ENCODE measurements around the gene RTN4RL1. TPM values are rescaled to one million over a fixed set of nuclear protein-coding genes. Genes with fewer than 3 reads are reported as not detected.

Gene RTN4RL1
- total RNA-seq, 1 experiment from 2014 or later: 0.80 TPM

GRCh38 chr17:2035541-2036488, 10.7 kb upstream of the RTN4RL1 start:
- Histone ChIP-seq H3K36me3 (ENCODE audit: control insufficient read depth, insufficient read depth, low read length) (no peaks in the 10 kb centered on the region), H3K4me3 (ENCODE audit: low read depth in 2 of 2, low read length in 2 of 2) (no peak overlapping the region), H3K4me1 (ENCODE audit: control insufficient read depth, insufficient read depth, low read length) (peaks cover 1% of the 10 kb centered on the region; the same call in 1 of the 2 replicates), H3K27me3 (ENCODE audit: control insufficient read depth, insufficient read depth, low read length) (no peaks in the 10 kb centered on the region), H3K27ac (ENCODE audit: low read length) (no peak overlapping the region), H3K9me3 (ENCODE audit: control insufficient read depth, insufficient read depth, low read depth, low read length) (no peaks in the 10 kb centered on the region)
- DNase-seq (ENCODE audit: low read depth, low spot score): no peak
- intact Hi-C loops (cut with micrococcal nuclease; ENCODE audit: unreplicated experiment) (no loop called here), in situ Hi-C loops (cut with HindIII; ENCODE audit: low pct_unique_long_range_greater_than_20kb, low sequenced_read_pairs) (no loop called here)
- CTCF ChIA-PET: no interaction called here
- BruUV-seq (replicated peaks): no TSS peak
- TF ChIP-seq SIN3A (IDR thresholded peaks at IDR 0.05; ENCODE audit: borderline replicate concordance, insufficient read depth, low read depth, low read length) (no peak), CTCF (IDR thresholded peaks at IDR 0.05) (no peak), REST (IDR thresholded peaks at IDR 0.05; ENCODE audit: insufficient read depth in 1 of 2, low read depth in 2 of 2, low read length in 1 of 2) (no peak), TCF7L2 (IDR thresholded peaks at IDR 0.05; ENCODE audit: low read depth, low read length) (no peak), POLR2AphosphoS5 (IDR thresholded peaks at IDR 0.05; ENCODE audit: low read depth, low read length) (no peak)
- ATAC-seq: no peak
- POLR2A ChIA-PET: interaction anchor here (0.6 kb wide), 1 partner anchor 149 kb away, joined by 3 read pairs; no protein-coding TSS in a partner anchor

DNA sequence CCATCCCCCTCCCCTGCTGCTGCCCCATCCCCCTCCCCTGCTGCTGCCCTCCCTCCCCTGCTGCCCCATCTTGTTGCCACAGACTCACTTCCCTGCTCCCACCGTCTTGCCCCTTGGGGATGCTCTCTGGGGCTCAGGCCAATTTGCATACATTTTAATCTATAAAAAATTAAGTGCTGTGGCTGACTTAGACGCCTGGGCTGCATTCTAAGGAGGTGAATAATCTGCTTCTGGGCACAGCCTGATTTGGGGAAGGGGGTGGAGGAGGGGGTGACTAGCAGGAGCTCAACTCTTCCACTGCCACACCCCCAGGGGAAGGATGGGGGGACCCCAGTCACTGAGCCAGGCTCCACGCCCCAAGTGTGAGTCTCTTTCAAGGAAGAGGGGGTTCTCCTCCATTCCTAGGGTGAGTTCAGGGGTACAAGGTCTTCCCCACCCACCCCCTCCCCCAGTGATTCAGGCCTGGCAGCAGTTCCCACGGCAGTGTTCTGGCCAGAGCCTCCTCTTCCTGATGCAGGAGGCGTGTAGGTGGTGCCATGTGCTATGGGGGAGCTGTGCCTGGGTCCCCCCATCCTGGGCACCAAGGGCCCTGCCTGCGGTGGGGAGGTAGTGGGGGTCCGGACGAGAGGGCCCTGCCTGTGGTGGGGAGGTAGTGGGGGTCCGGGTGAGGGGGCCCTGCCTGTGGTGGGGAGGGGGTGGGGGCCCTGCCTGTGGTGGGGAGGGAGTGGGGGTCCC, 9.8 kb upstream of the RTN4RL1 start:
- intact Hi-C loops (cut with micrococcal nuclease; ENCODE audit: unreplicated experiment) (no loop called here), in situ Hi-C loops (cut with HindIII; ENCODE audit: low pct_unique_long_range_greater_than_20kb, low sequenced_read_pairs) (no loop called here)
- ChIA-PET CTCF (no interaction called here), POLR2A (no interaction called here)
- Histone ChIP-seq H3K27me3 (ENCODE audit: control insufficient read depth, insufficient read depth, low read length) (no peaks in the 10 kb centered on the region), H3K9me3 (ENCODE audit: control insufficient read depth, insufficient read depth, low read depth, low read length) (no peaks in the 10 kb centered on the region), H3K27ac (ENCODE audit: low read length) (no peak overlapping the region), H3K4me3 (ENCODE audit: low read depth in 2 of 2, low read length in 2 of 2) (no peak overlapping the region), H3K4me1 (ENCODE audit: control insufficient read depth, insufficient read depth, low read length) (peaks cover 3% of the 10 kb centered on the region; the same call in 1 of the 2 replicates), H3K36me3 (ENCODE audit: control insufficient read depth, insufficient read depth, low read length) (no peaks in the 10 kb centered on the region; the same call in 1 of the 2 replicates)
- BruUV-seq (replicated peaks): no TSS peak
- no peak for DNase-seq (ENCODE audit: low read depth, low spot score)
- TF ChIP-seq TCF7L2 (IDR thresholded peaks at IDR 0.05; ENCODE audit: low read depth, low read length): no peak
- no peak for TF ChIP-seq REST (IDR thresholded peaks at IDR 0.05; ENCODE audit: insufficient read depth in 1 of 2, low read depth in 2 of 2, low read length in 1 of 2)
- no peak for TF ChIP-seq CTCF (IDR thresholded peaks at IDR 0.05)
- no peak for TF ChIP-seq SIN3A (IDR thresholded peaks at IDR 0.05; ENCODE audit: borderline replicate concordance, insufficient read depth, low read depth, low read length)
- no peak for TF ChIP-seq POLR2AphosphoS5 (IDR thresholded peaks at IDR 0.05; ENCODE audit: low read depth, low read length)
- ATAC-seq: no peak

Data from Panc1 (cell line).